ENCODE data around the gene CMTM2. TPM values are rescaled to one million over a fixed set of nuclear protein-coding genes. Genes with fewer than 3 reads are reported as not detected.

CMTM2 gene
- total and polyA plus RNA-seq, 2 of the 4 experiments (the other 2 are of a cell fraction): not detected

DNA sequence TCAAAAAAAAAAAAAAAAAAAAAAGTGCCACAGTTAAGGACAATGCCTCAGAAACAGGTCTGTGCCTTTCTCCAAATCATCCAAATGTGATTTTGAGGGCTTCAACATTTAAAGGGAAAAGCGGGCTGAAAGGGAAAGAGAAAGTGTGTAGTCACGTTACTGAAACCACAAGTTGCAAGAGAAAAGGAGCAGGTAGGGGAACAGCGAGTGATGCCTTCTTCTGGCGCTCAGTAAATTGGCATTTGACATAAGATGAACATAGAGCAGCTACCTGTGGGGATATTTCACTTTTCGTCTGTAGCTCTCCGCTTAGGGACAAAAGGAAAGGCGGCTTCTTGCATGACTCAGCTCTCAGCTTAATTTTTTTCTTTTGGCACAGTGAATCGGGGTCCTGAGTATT lies 11.1 kb downstream of the CMTM2 start:
- Histone ChIP-seq H3K23ac (ENCODE audit: low read depth, low read length) (no peak overlapping the region), H2AK5ac (ENCODE audit: low read depth, low read length) (no peak overlapping the region), H3K4me2 (ENCODE audit: low read depth, low read length) (no peak overlapping the region), H3K9ac (ENCODE audit: low read depth, low read length) (no peak overlapping the region), H2BK120ac (ENCODE audit: low read depth, low read length) (no peak overlapping the region), H2AFZ (replicated peaks; ENCODE audit: low read length, poor library complexity) (no peak overlapping the region), H3K18ac (ENCODE audit: low read depth, low read length) (no peak overlapping the region), H2BK5ac (ENCODE audit: low read depth, low read length, poor library complexity, severe bottlenecking) (no peak overlapping the region), H2BK15ac (ENCODE audit: low read depth, low read length) (no peak overlapping the region), H3K27me3 (ENCODE audit: control insufficient read depth, insufficient read depth, low read length) (peaks cover 32% of the 10 kb centered on the region), H3K9me1 (ENCODE audit: insufficient read depth, low read length) (no peaks in the 10 kb centered on the region), H2AK9ac (replicated peaks; ENCODE audit: low read depth, low read length, poor library complexity) (no peak overlapping the region), H3K4me1 (ENCODE audit: control insufficient read depth, insufficient read depth, low read length) (no peaks in the 10 kb centered on the region), H4K5ac (ENCODE audit: low read depth, low read length) (no peak overlapping the region), H3K4ac (ENCODE audit: low read depth, low read length) (no peak overlapping the region), H4K8ac (ENCODE audit: low read depth in 2 of 2, low read length in 2 of 2) (no peak overlapping the region), H2BK20ac (ENCODE audit: low read depth, low read length) (no peak overlapping the region), H4K91ac (ENCODE audit: insufficient read depth, low read depth, low read length) (no peak overlapping the region), H3K14ac (replicated peaks; ENCODE audit: low read depth, low read length) (no peak overlapping the region), H3K56ac (ENCODE audit: extremely low read depth, insufficient read depth, low read length) (no peak overlapping the region), H3K4me3 (ENCODE audit: insufficient read depth, low read depth, low read length) (no peak overlapping the region), H3K36me3 (ENCODE audit: control insufficient read depth, insufficient read depth, low read length) (no peaks in the 10 kb centered on the region), H4K20me1 (ENCODE audit: insufficient read depth, low read length) (no peaks in the 10 kb centered on the region), H3K27ac (ENCODE audit: insufficient read depth, low read length) (no peak overlapping the region), H3K9me3 (ENCODE audit: control insufficient read depth, insufficient read depth, low read length) (peaks cover 8% of the 10 kb centered on the region), H3K79me1 (ENCODE audit: low read depth in 1 of 2, low read length in 2 of 2) (no peaks in the 10 kb centered on the region)
- intact Hi-C loops (cut with micrococcal nuclease) (no loop called here), dilution Hi-C loops (cut with HindIII; ENCODE audit: low sequenced_read_pairs, unreplicated experiment) (no loop called here), in situ Hi-C loops (cut with MboI; ENCODE audit: low sequenced_read_pairs) (no loop called here)
- CTCF ChIA-PET: interaction anchor here (0.9 kb wide), 1 partner anchor 9 kb away, joined by 3 read pairs; no protein-coding TSS in a partner anchor
- POLR2A ChIA-PET (ENCODE audit: unreplicated experiment): interaction anchor here (0.5 kb wide), 1 partner anchor 26 kb away, joined by 5 read pairs; no protein-coding TSS in a partner anchor
- WGBS, 2 experiments (ENCODE audit: extremely low coverage in 2 of 2, insufficient read length in 1 of 2): 100% methylated on average over 4 of the region's 8 CpGs; no CpG with 5 or more reads in 1 of the 2 experiments
- DNase-seq (no peak), ATAC-seq (ENCODE audit: low read depth) (no peak)
- TF ChIP-seq MAZ (IDR thresholded peaks at IDR 0.05; ENCODE audit: borderline replicate concordance, low read depth, low read length) (no peak), CHD1 (IDR thresholded peaks at IDR 0.05; ENCODE audit: low read depth, low read length) (no peak), MAFK (IDR thresholded peaks at IDR 0.05; ENCODE audit: low read depth, low read length) (no peak), POLR2A (IDR thresholded peaks at IDR 0.05; ENCODE audit: low read depth, low read length) (no peak), RFX5 (IDR thresholded peaks at IDR 0.05; ENCODE audit: low read depth, low read length) (no peak), RAD21 (IDR thresholded peaks at IDR 0.05; ENCODE audit: low read length) (no peak), CEBPB (IDR thresholded peaks at IDR 0.05; ENCODE audit: low read depth, low read length) (no peak), RCOR1 (IDR thresholded peaks at IDR 0.05; ENCODE audit: insufficient replicate concordance, low read length) (no peak)
- TF ChIP-seq, protein P1, sequence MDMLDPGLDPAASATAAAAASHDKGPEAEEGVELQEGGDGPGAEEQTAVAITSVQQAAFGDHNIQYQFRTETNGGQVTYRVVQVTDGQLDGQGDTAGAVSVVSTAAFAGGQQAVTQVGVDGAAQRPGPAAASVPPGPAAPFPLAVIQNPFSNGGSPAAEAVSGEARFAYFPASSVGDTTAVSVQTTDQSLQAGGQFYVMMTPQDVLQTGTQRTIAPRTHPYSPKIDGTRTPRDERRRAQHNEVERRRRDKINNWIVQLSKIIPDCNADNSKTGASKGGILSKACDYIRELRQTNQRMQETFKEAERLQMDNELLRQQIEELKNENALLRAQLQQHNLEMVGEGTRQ (IDR thresholded peaks at IDR 0.05; ENCODE audit: low read depth, low read length): no peak
- TF ChIP-seq, protein P2, sequence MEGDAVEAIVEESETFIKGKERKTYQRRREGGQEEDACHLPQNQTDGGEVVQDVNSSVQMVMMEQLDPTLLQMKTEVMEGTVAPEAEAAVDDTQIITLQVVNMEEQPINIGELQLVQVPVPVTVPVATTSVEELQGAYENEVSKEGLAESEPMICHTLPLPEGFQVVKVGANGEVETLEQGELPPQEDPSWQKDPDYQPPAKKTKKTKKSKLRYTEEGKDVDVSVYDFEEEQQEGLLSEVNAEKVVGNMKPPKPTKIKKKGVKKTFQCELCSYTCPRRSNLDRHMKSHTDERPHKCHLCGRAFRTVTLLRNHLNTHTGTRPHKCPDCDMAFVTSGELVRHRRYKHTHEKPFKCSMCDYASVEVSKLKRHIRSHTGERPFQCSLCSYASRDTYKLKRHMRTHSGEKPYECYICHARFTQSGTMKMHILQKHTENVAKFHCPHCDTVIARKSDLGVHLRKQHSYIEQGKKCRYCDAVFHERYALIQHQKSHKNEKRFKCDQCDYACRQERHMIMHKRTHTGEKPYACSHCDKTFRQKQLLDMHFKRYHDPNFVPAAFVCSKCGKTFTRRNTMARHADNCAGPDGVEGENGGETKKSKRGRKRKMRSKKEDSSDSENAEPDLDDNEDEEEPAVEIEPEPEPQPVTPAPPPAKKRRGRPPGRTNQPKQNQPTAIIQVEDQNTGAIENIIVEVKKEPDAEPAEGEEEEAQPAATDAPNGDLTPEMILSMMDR (conservative IDR thresholded peaks at IDR 0.05; ENCODE audit: low read depth, low read length): no peak
- no TSS peak for BruUV-seq (replicated peaks)
